ENCODE results near the gene LALBA.
"Not testable (repeated sequence)": the region's sequence is repeated elsewhere in the genome, so short reads cannot be mapped to it uniquely, and the experiment has no call there.

LALBA gene

GRCh38 chr12:48580831-48581230 lies 11.0 kb upstream of the LALBA start:
- Histone ChIP-seq H3K4me3 (replicated peaks; ENCODE audit: low read depth, low read length) (no peak overlapping the region), H3K27me3 (replicated peaks; ENCODE audit: control insufficient read depth, insufficient read depth, low read length) (no peaks in the 10 kb centered on the region), H3K36me3 (ENCODE audit: control insufficient read depth, insufficient read depth, low read length) (no peaks in the 10 kb centered on the region)
- DNase-seq (ENCODE audit: extremely low read depth, insufficient read length) = no peak
- no peak for TF ChIP-seq CTCF (IDR thresholded peaks at IDR 0.05; ENCODE audit: insufficient read depth, low read length, poor library complexity, severe bottlenecking)

- no peak for TF ChIP-seq CTCF (IDR thresholded peaks at IDR 0.05; ENCODE audit: insufficient read depth, low read length, poor library complexity, severe bottlenecking)
- H3K27me3 ChIP-seq (replicated peaks; ENCODE audit: control insufficient read depth, insufficient read depth, low read length) = no peaks in the 10 kb centered on the region; the same call in 1 of the 2 replicates
- H3K36me3 ChIP-seq (ENCODE audit: control insufficient read depth, insufficient read depth, low read length) = no peaks in the 10 kb centered on the region
- DNase-seq (ENCODE audit: extremely low read depth, insufficient read length) = no peak
- no peak overlapping the region for H3K4me3 ChIP-seq (replicated peaks; ENCODE audit: low read depth, low read length)
Observed at GRCh38 chr12:48572326-48572725, 2.5 kb upstream of the LALBA start.

- Histone ChIP-seq H3K4me3 (replicated peaks; ENCODE audit: low read depth, low read length) (no peak overlapping the region), H3K36me3 (ENCODE audit: control insufficient read depth, insufficient read depth, low read length) (no peaks in the 10 kb centered on the region), H3K27me3 (replicated peaks; ENCODE audit: control insufficient read depth, insufficient read depth, low read length) (no peaks in the 10 kb centered on the region; the same call in 1 of the 2 replicates)
- no peak for DNase-seq (ENCODE audit: extremely low read depth, insufficient read length)
- no peak for TF ChIP-seq CTCF (IDR thresholded peaks at IDR 0.05; ENCODE audit: insufficient read depth, low read length, poor library complexity, severe bottlenecking)
Observed at GRCh38 chr12:48567731-48568130, 2.1 kb downstream of the LALBA start.

GRCh38 chr12:48557919-48558318 lies 11.9 kb downstream of the LALBA start:
- H3K4me3 ChIP-seq (replicated peaks; ENCODE audit: low read depth, low read length) = no peak overlapping the region
- no peak for DNase-seq (ENCODE audit: extremely low read depth, insufficient read length)
- H3K36me3 ChIP-seq (ENCODE audit: control insufficient read depth, insufficient read depth, low read length) = no peaks in the 10 kb centered on the region
- no peak for TF ChIP-seq CTCF (IDR thresholded peaks at IDR 0.05; ENCODE audit: insufficient read depth, low read length, poor library complexity, severe bottlenecking)
- no peaks in the 10 kb centered on the region for H3K27me3 ChIP-seq (replicated peaks; ENCODE audit: control insufficient read depth, insufficient read depth, low read length)

- Histone ChIP-seq H3K36me3 (ENCODE audit: control insufficient read depth, insufficient read depth, low read length) (no peaks in the 10 kb centered on the region), H3K27me3 (replicated peaks; ENCODE audit: control insufficient read depth, insufficient read depth, low read length) (no peaks in the 10 kb centered on the region)
- no peak for DNase-seq (ENCODE audit: extremely low read depth, insufficient read length)
Observed at GRCh38 chr12:48556631-48557030, 13.2 kb downstream of the LALBA start.

GRCh38 chr12:48553666-48554343 lies 16.0 kb downstream of the LALBA start:
- H3K36me3 ChIP-seq (ENCODE audit: control insufficient read depth, insufficient read depth, low read length); H3K4me3 ChIP-seq (replicated peaks; ENCODE audit: low read depth, low read length); H3K27me3 ChIP-seq (replicated peaks; ENCODE audit: control insufficient read depth, insufficient read depth, low read length); DNase-seq (ENCODE audit: extremely low read depth, insufficient read length): not testable (repeated sequence)

More at GRCh38 chr12:48556631-48557030, 13.2 kb downstream of the LALBA start:
- no peak for TF ChIP-seq CTCF (IDR thresholded peaks at IDR 0.05; ENCODE audit: insufficient read depth, low read length, poor library complexity, severe bottlenecking)
- H3K4me3 ChIP-seq (replicated peaks; ENCODE audit: low read depth, low read length) = no peak overlapping the region

- H3K4me3 ChIP-seq (replicated peaks; ENCODE audit: low read depth, low read length); DNase-seq (ENCODE audit: extremely low read depth, insufficient read length); H3K36me3 ChIP-seq (ENCODE audit: control insufficient read depth, insufficient read depth, low read length); H3K27me3 ChIP-seq (replicated peaks; ENCODE audit: control insufficient read depth, insufficient read depth, low read length): not testable (repeated sequence)
Observed at GRCh38 chr12:48551636-48552035, 18.2 kb downstream of the LALBA start.

GRCh38 chr12:48547012-48547411 lies 22.8 kb downstream of the LALBA start:
- not testable (repeated sequence) for DNase-seq (ENCODE audit: extremely low read depth, insufficient read length); H3K27me3 ChIP-seq (replicated peaks; ENCODE audit: control insufficient read depth, insufficient read depth, low read length); H3K36me3 ChIP-seq (ENCODE audit: control insufficient read depth, insufficient read depth, low read length); H3K4me3 ChIP-seq (replicated peaks; ENCODE audit: low read depth, low read length)
